H9 (cell line): ENCODE results near the gene STAMBPL1. TPM values are rescaled to one million over a fixed set of nuclear protein-coding genes. Genes with fewer than 3 reads are reported as not detected.

Source experiments
- DNase-seq: peaks from one replicate; pipeline ENCODE4 v3.0.0-alpha.2; 2017
- H2AFZ ChIP-seq: one replicate; pipeline ENCODE4 v1.6.1; 2013; ENCODE audit warnings: mild to moderate bottlenecking, low read length, control low read depth, moderate library complexity
- H2AK5ac ChIP-seq: 2 replicates; pipeline ENCODE4 v1.6.1; 2013; ENCODE audit warnings: low read length, control low read depth, mixed read lengths; ENCODE audit not compliant: insufficient read length
- H2BK120ac ChIP-seq: one replicate; pipeline ENCODE4 v1.6.1; 2013; ENCODE audit warnings: low read depth, mild to moderate bottlenecking, low read length, control low read depth, inconsistent platforms; ENCODE audit not compliant: poor library complexity, severe bottlenecking
- H2BK12ac ChIP-seq: 2 replicates; pipeline ENCODE4 v1.6.1; 2013; ENCODE audit warnings: low read length, control low read depth, mixed read lengths, low read depth; ENCODE audit not compliant: insufficient read length
- H2BK15ac ChIP-seq: 2 replicates; pipeline ENCODE4 v1.6.1; 2013; ENCODE audit warnings: low read depth, low read length, control low read depth
- H2BK20ac ChIP-seq: one replicate; pipeline ENCODE4 v1.6.1; 2013; ENCODE audit warnings: low read depth, mild to moderate bottlenecking, low read length, control low read depth, inconsistent platforms; ENCODE audit not compliant: poor library complexity, severe bottlenecking
- H2BK5ac ChIP-seq: 2 replicates; pipeline ENCODE4 v1.6.1; 2013; ENCODE audit warnings: low read length, control low read depth, mixed read lengths; ENCODE audit not compliant: insufficient read length
- H3K14ac ChIP-seq: 2 replicates; pipeline ENCODE4 v1.6.1; 2013; ENCODE audit warnings: low read length, control low read depth; ENCODE audit not compliant: insufficient read depth
- H3K18ac ChIP-seq: 2 replicates; pipeline ENCODE4 v1.6.1; 2013; ENCODE audit warnings: low read depth, mild to moderate bottlenecking, mixed read lengths, low read length, control low read depth; ENCODE audit not compliant: insufficient read length
- H3K23ac ChIP-seq: 2 replicates; pipeline ENCODE4 v1.6.1; 2013; ENCODE audit warnings: low read length, control low read depth, mixed read lengths, low read depth; ENCODE audit not compliant: insufficient read length
- H3K23me2 ChIP-seq: 2 replicates; pipeline ENCODE4 v1.6.1; 2013; ENCODE audit warnings: low read depth, mild to moderate bottlenecking, mixed read lengths, low read length, control low read depth; ENCODE audit not compliant: insufficient read length, poor library complexity, severe bottlenecking
- H3K27ac ChIP-seq: 2 replicates; pipeline ENCODE4 v1.5.1; 2013; ENCODE audit warnings: low read length, control low read depth, mixed read lengths, low read depth; ENCODE audit not compliant: insufficient read length
- H3K27me3 ChIP-seq: 2 replicates; pipeline ENCODE4 v1.6.1; 2013; ENCODE audit warnings: low read length, control low read depth, inconsistent platforms; ENCODE audit not compliant: insufficient read depth
- H3K4ac ChIP-seq: 2 replicates; pipeline ENCODE4 v1.6.1; 2013; ENCODE audit warnings: low read depth, mild to moderate bottlenecking, control low read depth, inconsistent platforms, low read length, moderate library complexity
- H3K4me1 ChIP-seq: 2 replicates; pipeline ENCODE4 v1.6.1; 2013; ENCODE audit warnings: low read length, control low read depth, inconsistent platforms; ENCODE audit not compliant: insufficient read depth
- H3K4me2 ChIP-seq: 2 replicates; pipeline ENCODE4 v1.6.1; 2013; ENCODE audit warnings: low read length, control low read depth, mixed read lengths; ENCODE audit not compliant: insufficient read length, insufficient read depth
- H3K56ac ChIP-seq: 2 replicates; pipeline ENCODE4 v1.6.1; 2013; ENCODE audit warnings: low read depth, mild to moderate bottlenecking, mixed read lengths, low read length, control low read depth; ENCODE audit not compliant: insufficient read length
- H3K79me1 ChIP-seq: 2 replicates; pipeline ENCODE4 v1.6.1; 2013; ENCODE audit warnings: low read depth, mild to moderate bottlenecking, moderate library complexity, low read length, control low read depth, inconsistent platforms; ENCODE audit not compliant: insufficient read depth, poor library complexity, severe bottlenecking
- H3K79me2 ChIP-seq: 2 replicates; pipeline ENCODE4 v1.6.1; 2013; ENCODE audit warnings: low read length, control low read depth, inconsistent platforms; ENCODE audit not compliant: insufficient read depth
- H3K9ac ChIP-seq: 2 replicates; pipeline ENCODE4 v1.6.1; 2013; ENCODE audit warnings: low read length, control low read depth, mixed read lengths; ENCODE audit not compliant: insufficient read length; ENCODE audit errors: extremely low read depth
- H3K9me3 ChIP-seq: one replicate; pipeline ENCODE4 v1.6.1; 2013; ENCODE audit warnings: low read depth, low read length, inconsistent platforms; ENCODE audit not compliant: control insufficient read depth
- H3T11ph ChIP-seq: one replicate; pipeline ENCODE4 v1.6.1; 2013; ENCODE audit warnings: mild to moderate bottlenecking, low read length, control low read depth, inconsistent platforms
- H4K20me1 ChIP-seq: one replicate; pipeline ENCODE4 v1.6.1; 2013; ENCODE audit not compliant: control insufficient read depth, insufficient read length, insufficient read depth
- H4K5ac ChIP-seq: 2 replicates; pipeline ENCODE4 v1.6.1; 2013; ENCODE audit warnings: low read depth, mild to moderate bottlenecking, mixed read lengths, low read length, control low read depth; ENCODE audit not compliant: insufficient read length
- H4K8ac ChIP-seq: replicated peaks from 2 replicates; pipeline ENCODE4 v1.6.1; 2013; ENCODE audit warnings: low read length, control low read depth, mixed read lengths, low read depth; ENCODE audit not compliant: insufficient read length
- H4K91ac ChIP-seq: 2 replicates; pipeline ENCODE4 v1.6.1; 2013; ENCODE audit warnings: low read depth, mild to moderate bottlenecking, moderate library complexity, mixed read lengths, low read length, control low read depth; ENCODE audit not compliant: insufficient read length
- H3K27ac Mint-ChIP-seq, 3 experiments: 2 replicates in 2 of 3; 3 replicates in 1 of 3; pipeline ENCODE4 v1.8.0; 2020 to 2021; ENCODE audit warnings: mixed read lengths in 3 of 3, mild to moderate bottlenecking in 1 of 3, moderate library complexity in 1 of 3
- H3K27me3 Mint-ChIP-seq: 2 replicates; pipeline ENCODE4 v1.8.0; 2021; ENCODE audit warnings: low read depth, mild to moderate bottlenecking, moderate library complexity, mixed read lengths
- H3K36me3 Mint-ChIP-seq, 3 experiments: 2 replicates in 2 of 3; 3 replicates in 1 of 3; pipeline ENCODE4 v1.8.0; 2020 to 2021; ENCODE audit warnings: low read depth in 3 of 3, mixed read lengths in 3 of 3; ENCODE audit not compliant: insufficient read depth in 1 of 3
- H3K4me1 Mint-ChIP-seq, 2 experiments: 2 replicates each; pipeline ENCODE4 v1.8.0; 2020; ENCODE audit warnings: mixed read lengths in 2 of 2
- H3K4me3 Mint-ChIP-seq, 2 experiments: 2 replicates in 1 of 2; 3 replicates in 1 of 2; pipeline ENCODE4 v1.8.0; 2020 to 2021; ENCODE audit warnings: mild to moderate bottlenecking in 2 of 2, mixed read lengths in 2 of 2, moderate library complexity in 1 of 2
- H3K9me3 Mint-ChIP-seq, 2 experiments: 2 replicates in 1 of 2; 3 replicates in 1 of 2; pipeline ENCODE4 v1.8.0; 2020; ENCODE audit warnings: mild to moderate bottlenecking in 2 of 2, mixed read lengths in 2 of 2, moderate library complexity in 1 of 2
- CTCF ChIP-seq: fragments of 200-600 bp; sonication (generic); conservative IDR thresholded peaks from 3 replicates; pipeline ENCODE4 v1.8.0; 2021; ENCODE audit warnings: antibody characterized with exemption, mild to moderate bottlenecking
- WGBS: extraction: QIAGEN DNeasy Blood & Tissue Kit; methylation state at CpG from one replicate; pipeline ENCODE4 v1.1.7; 2013; ENCODE audit warnings: missing lambda C conversion rate, low lambda C conversion rate, mixed read lengths; ENCODE audit not compliant: insufficient read length; ENCODE audit errors: extremely low coverage; 5-methylcytosine and 5-hydroxymethylcytosine counted together
- total RNA-seq: library from RNA; stranded (reverse); gene quantifications from 2 replicates; pipeline ENCODE4 v1.2.1, GENCODE V29; 2021

STAMBPL1 gene
- total RNA-seq, 1 experiment from 2014 or later: 3.2 TPM

- Mint-ChIP-seq H3K27ac (peak overlapping the region; percentile 17 to 74 (median 69); a peak in 3 of 7 replicates), H3K36me3 (no peaks in the 10 kb centered on the region), H3K9me3 (no peaks in the 10 kb centered on the region), H3K4me3 (no peak overlapping the region; a peak in 1 of 5 replicates), H3K27me3 (no peaks in the 10 kb centered on the region), H3K4me1 (peaks cover 13 to 14% of the 10 kb centered on the region in 2 experiments)
- H3K9me3 ChIP-seq: no peaks in the 10 kb centered on the region
- H3K4me2 ChIP-seq: no peak overlapping the region
- no peak overlapping the region for H2AK5ac ChIP-seq
- no peak overlapping the region for H4K5ac ChIP-seq
- H3T11ph ChIP-seq: no peak overlapping the region
- no CpG with 5 or more reads among the region's 7 CpGs for WGBS
- no peak overlapping the region for H3K18ac ChIP-seq
- no peak overlapping the region for H2BK15ac ChIP-seq
- H3K23me2 ChIP-seq: no peaks in the 10 kb centered on the region
- no peaks in the 10 kb centered on the region for H3K4me1 ChIP-seq
- no peaks in the 10 kb centered on the region for H3K79me1 ChIP-seq
- H3K4ac ChIP-seq: no peak overlapping the region
- H3K79me2 ChIP-seq: no peaks in the 10 kb centered on the region
- no peak overlapping the region for H3K14ac ChIP-seq
- no peak overlapping the region for H2AFZ ChIP-seq
- no peak overlapping the region for H3K56ac ChIP-seq
- peak; percentile 86 for TF ChIP-seq CTCF
- no peak overlapping the region for H3K27ac ChIP-seq
- H3K23ac ChIP-seq: no peak overlapping the region
- H2BK20ac ChIP-seq: no peak overlapping the region
- no peak overlapping the region for H4K8ac ChIP-seq
- H3K9ac ChIP-seq: no peak overlapping the region
- H2BK12ac ChIP-seq: no peak overlapping the region
- H2BK5ac ChIP-seq: no peak overlapping the region
- DNase-seq: peak; percentile 73
- H4K20me1 ChIP-seq: no peaks in the 10 kb centered on the region
- H2BK120ac ChIP-seq: no peak overlapping the region
- H4K91ac ChIP-seq: no peak overlapping the region
- no peaks in the 10 kb centered on the region for H3K27me3 ChIP-seq
Measured at GRCh38 chr10:88932539-88933256, 52.7 kb downstream of the STAMBPL1 start.
